ENCODE measurements around the gene FADS2. TPM values are rescaled to one million over a fixed set of nuclear protein-coding genes. Genes with fewer than 3 reads are reported as not detected.
A peak's percentile ranks its signal among the peaks of the same experiment; 100 is the strongest.

Gene FADS2
- total and polyA plus RNA-seq, 7 experiments from 2014 or later: 0.19 to 192 (median 2.1) TPM

DNA sequence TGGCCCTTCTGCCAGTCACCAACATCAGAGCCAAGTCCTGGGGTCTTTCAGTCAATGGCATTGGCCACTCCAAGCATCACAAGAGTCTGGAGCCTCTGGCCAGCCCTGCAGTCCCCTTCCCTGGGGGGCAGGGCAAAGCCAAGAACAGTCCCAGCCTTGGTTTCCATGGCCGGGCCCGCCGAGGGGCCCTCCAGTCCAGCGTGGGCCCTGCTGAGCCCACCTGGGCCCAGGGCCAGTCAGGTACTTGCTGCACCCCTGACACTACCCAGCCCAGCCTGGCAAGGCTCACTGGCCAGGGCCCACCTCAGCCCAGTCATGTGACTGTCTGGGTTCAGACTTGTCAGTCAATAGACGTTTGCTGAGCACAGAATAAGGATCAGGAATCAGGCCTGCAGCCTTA, 46.5 kb upstream of the FADS2 start:
- CTCF ChIA-PET: no interaction called here
- peaks cover 0 to 10% (median 0%) of the 10 kb centered on the region in 5 donors for H3K36me3 Mint-ChIP-seq
- no peaks in the 10 kb centered on the region for H3K27me3 ChIP-seq (ENCODE audit: control insufficient read depth in 2 of 2, insufficient read depth in 2 of 2, low read length in 2 of 2)
- peaks cover 0 to 11% (median 10%) of the 10 kb centered on the region in 7 donors for H3K4me1 Mint-ChIP-seq
- no peak for ATAC-seq
- peaks cover 0 to 5% (median 0%) of the 10 kb centered on the region in 5 donors for H3K27me3 Mint-ChIP-seq
- no peak overlapping the region for H3K27ac Mint-ChIP-seq
- no peak overlapping the region for H3K27ac ChIP-seq (ENCODE audit: low read depth, low read length)
- POLR2A ChIA-PET: no interaction called here
- no peak for DNase-seq
- H3K36me3 ChIP-seq (ENCODE audit: control insufficient read depth in 2 of 3, insufficient read depth in 3 of 3, low read length in 3 of 3): peaks cover 0 to 31% (median 3%) of the 10 kb centered on the region in 3 experiments
- intact Hi-C loops (cut with micrococcal nuclease): no loop called here
- no peak overlapping the region for H3K4me3 Mint-ChIP-seq
- H3K4me3 ChIP-seq (ENCODE audit: low read length): no peak overlapping the region
- peaks cover 4% of the 10 kb centered on the region in 2 donors for H3K4me1 ChIP-seq (ENCODE audit: control insufficient read depth in 2 of 2, insufficient read depth in 2 of 2, low read length in 2 of 2)
- no peaks in the 10 kb centered on the region for H3K9me3 ChIP-seq (ENCODE audit: control insufficient read depth in 2 of 3, low read length in 3 of 3)
- no peaks in the 10 kb centered on the region for H3K9me3 Mint-ChIP-seq

DNA sequence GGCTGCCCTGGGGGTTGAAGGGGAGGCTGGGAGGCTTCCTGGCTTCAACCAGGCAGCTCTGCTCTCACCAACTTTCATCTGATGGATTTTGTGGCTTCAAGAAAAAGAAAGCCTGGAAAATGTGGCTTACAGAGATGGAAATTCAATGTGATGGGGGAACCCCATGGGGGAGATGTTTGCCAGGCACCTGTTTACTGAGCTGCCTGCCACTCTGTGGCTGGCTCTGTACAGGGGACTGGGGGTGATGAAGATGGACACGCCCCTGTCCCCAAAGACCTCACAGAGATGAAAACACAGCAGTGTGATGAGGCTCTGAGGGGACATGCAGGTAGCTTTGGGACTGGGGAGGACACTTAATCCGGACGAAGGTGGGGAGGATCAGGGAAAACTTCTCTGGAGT, 45.8 kb upstream of the FADS2 start:
- H3K27ac Mint-ChIP-seq: no peak overlapping the region
- H3K27me3 Mint-ChIP-seq: peaks cover 0 to 5% (median 0%) of the 10 kb centered on the region in 5 donors
- POLR2A ChIA-PET: interaction anchor here (1.0 kb wide), 1 partner anchor 15 kb away, joined by 3 read pairs; no protein-coding TSS in a partner anchor

DNA sequence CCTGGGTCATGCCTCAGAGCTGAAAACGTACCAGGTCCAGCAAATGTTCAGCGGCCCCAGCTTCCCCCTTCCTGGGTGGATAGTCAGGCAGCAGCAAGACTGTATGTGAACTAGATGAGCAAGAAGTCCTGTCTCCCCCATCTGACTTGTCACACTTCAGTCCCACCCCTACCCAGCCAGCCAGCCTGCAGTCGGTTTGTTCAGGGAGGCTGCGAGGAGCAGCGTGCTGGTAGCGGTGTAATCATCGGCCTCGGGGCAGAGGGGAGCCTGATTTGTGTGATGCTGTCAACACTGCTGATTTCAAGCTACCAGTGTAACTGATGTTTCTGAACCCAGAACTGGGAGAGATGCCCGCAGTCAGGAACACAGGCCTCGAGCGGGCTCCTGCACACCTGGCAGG, 45.3 kb upstream of the FADS2 start:
- Histone ChIP-seq H3K4me3 (ENCODE audit: low read length) (no peak overlapping the region), H3K9me3 (ENCODE audit: control insufficient read depth in 2 of 3, low read length in 3 of 3) (no peaks in the 10 kb centered on the region), H3K36me3 (ENCODE audit: control insufficient read depth in 2 of 3, insufficient read depth in 3 of 3, low read length in 3 of 3) (peaks cover 0 to 43% (median 3%) of the 10 kb centered on the region in 3 experiments), H3K27me3 (ENCODE audit: control insufficient read depth in 2 of 2, insufficient read depth in 2 of 2, low read length in 2 of 2) (no peaks in the 10 kb centered on the region), H3K4me1 (ENCODE audit: control insufficient read depth in 2 of 2, insufficient read depth in 2 of 2, low read length in 2 of 2) (no peaks in the 10 kb centered on the region), H3K27ac (ENCODE audit: low read depth, low read length) (no peak overlapping the region)
- intact Hi-C loops (cut with micrococcal nuclease): no loop called here
- ChIA-PET POLR2A (interaction anchor here (1.0 kb wide), 1 partner anchor 15 kb away, joined by 3 read pairs; no protein-coding TSS in a partner anchor), CTCF (interaction anchor here (0.9 kb wide), 1 partner anchor 15 kb away, joined by 3 read pairs; no protein-coding TSS in a partner anchor)
- ATAC-seq: no peak
- DNase-seq: no peak
- Mint-ChIP-seq H3K9me3 (no peaks in the 10 kb centered on the region), H3K27ac (peak overlapping the region in 1 of 9 donors; percentile 8), H3K4me1 (peaks cover 0 to 6% (median 3%) of the 10 kb centered on the region in 7 donors), H3K27me3 (peaks cover 0 to 3% (median 0%) of the 10 kb centered on the region in 5 donors), H3K4me3 (no peak overlapping the region), H3K36me3 (peaks cover 0 to 10% (median 0%) of the 10 kb centered on the region in 5 donors)

More for the DNA sequence above, 45.8 kb upstream of the FADS2 start:
- H3K4me1 ChIP-seq (ENCODE audit: control insufficient read depth in 2 of 2, insufficient read depth in 2 of 2, low read length in 2 of 2): peaks cover 0 to 4% of the 10 kb centered on the region in 2 donors
- no peak overlapping the region for H3K4me3 ChIP-seq (ENCODE audit: low read length)
- CTCF ChIA-PET: interaction anchor here (0.5 to 0.9 kb wide), 2 partner anchors 15 to 49 kb away, joined by 3 read pairs; no protein-coding TSS in a partner anchor
- Mint-ChIP-seq H3K4me1 (peaks cover 0 to 8% (median 5%) of the 10 kb centered on the region in 7 donors), H3K9me3 (no peaks in the 10 kb centered on the region), H3K36me3 (peaks cover 0 to 10% (median 0%) of the 10 kb centered on the region in 5 donors), H3K4me3 (no peak overlapping the region)
- intact Hi-C loops (cut with micrococcal nuclease): no loop called here
- ATAC-seq (no peak), DNase-seq (no peak)
- H3K27ac ChIP-seq (ENCODE audit: low read depth, low read length): no peak overlapping the region
- no peaks in the 10 kb centered on the region for H3K27me3 ChIP-seq (ENCODE audit: control insufficient read depth in 2 of 2, insufficient read depth in 2 of 2, low read length in 2 of 2)
- peaks cover 0 to 38% (median 3%) of the 10 kb centered on the region in 3 experiments for H3K36me3 ChIP-seq (ENCODE audit: control insufficient read depth in 2 of 3, insufficient read depth in 3 of 3, low read length in 3 of 3)
- no peaks in the 10 kb centered on the region for H3K9me3 ChIP-seq (ENCODE audit: control insufficient read depth in 2 of 3, low read length in 3 of 3)

DNA sequence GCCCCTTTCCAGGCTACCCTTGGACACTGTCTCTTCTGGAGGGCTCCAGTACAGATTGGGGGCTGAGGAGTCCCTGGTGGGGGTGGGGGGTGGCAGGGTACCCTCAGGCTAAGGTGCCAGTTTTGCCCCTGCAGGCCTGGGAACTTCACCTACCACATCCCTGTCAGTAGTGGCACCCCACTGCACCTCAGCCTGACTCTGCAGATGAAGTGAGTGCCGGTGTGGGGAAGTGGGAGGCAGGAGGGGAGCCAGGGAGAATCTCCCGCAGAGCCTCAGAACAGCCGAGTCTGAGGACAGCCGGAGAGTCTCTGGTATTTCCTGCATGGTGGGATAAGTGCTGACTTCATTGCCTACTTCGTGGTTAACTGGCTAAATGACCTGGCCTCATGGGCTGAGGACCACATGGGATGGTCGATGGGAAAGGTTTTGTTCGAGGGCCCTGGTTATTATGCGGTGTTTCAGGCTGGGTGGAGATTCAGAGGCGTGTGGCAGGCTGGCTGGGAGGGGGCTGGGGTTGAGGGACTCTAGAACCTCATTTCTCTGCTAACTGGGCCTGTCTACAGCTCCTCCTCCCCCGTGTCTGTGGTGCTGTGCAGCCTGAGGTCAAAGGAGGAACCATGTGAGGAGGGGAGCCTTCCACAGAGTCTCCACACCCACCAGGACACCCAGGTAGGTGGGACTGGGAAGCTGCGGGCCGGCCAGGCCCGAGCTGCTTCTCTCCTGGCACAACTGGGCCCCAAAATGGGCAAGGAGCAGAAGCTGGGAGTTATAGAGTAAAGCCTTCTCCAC, 44.2 kb upstream of the FADS2 start:
- no peaks in the 10 kb centered on the region for H3K9me3 ChIP-seq (ENCODE audit: control insufficient read depth in 2 of 3, low read length in 3 of 3)
- peak overlapping the region in 3 of 9 donors; percentile 28 to 55 (median 31) for H3K27ac Mint-ChIP-seq
- no peak overlapping the region for H3K4me3 Mint-ChIP-seq
- H3K4me1 Mint-ChIP-seq: peaks cover 0 to 4% (median 0%) of the 10 kb centered on the region in 7 donors
- H3K36me3 ChIP-seq (ENCODE audit: control insufficient read depth in 2 of 3, insufficient read depth in 3 of 3, low read length in 3 of 3): peaks cover under 1 to 54% (median 3%) of the 10 kb centered on the region in 3 experiments
- no peak overlapping the region for H3K27ac ChIP-seq (ENCODE audit: low read depth, low read length)
- H3K4me1 ChIP-seq (ENCODE audit: control insufficient read depth in 2 of 2, insufficient read depth in 2 of 2, low read length in 2 of 2): no peaks in the 10 kb centered on the region
- intact Hi-C loops (cut with micrococcal nuclease): no loop called here
- no peak overlapping the region for H3K4me3 ChIP-seq (ENCODE audit: low read length)
- H3K9me3 Mint-ChIP-seq: no peaks in the 10 kb centered on the region
- POLR2A ChIA-PET: interaction anchor here (0.7 kb wide), 1 partner anchor 631 kb away, joined by 3 read pairs; no protein-coding TSS in a partner anchor
- H3K27me3 Mint-ChIP-seq: no peaks in the 10 kb centered on the region
- peaks cover 0 to 13% (median 0%) of the 10 kb centered on the region in 5 donors for H3K36me3 Mint-ChIP-seq
- no peak for ATAC-seq
- no peak for DNase-seq
- CTCF ChIA-PET: interaction anchor here (0.6 kb wide), 1 partner anchor 1777 kb away, joined by 3 read pairs; no protein-coding TSS in a partner anchor
- no peaks in the 10 kb centered on the region for H3K27me3 ChIP-seq (ENCODE audit: control insufficient read depth in 2 of 2, insufficient read depth in 2 of 2, low read length in 2 of 2)

DNA sequence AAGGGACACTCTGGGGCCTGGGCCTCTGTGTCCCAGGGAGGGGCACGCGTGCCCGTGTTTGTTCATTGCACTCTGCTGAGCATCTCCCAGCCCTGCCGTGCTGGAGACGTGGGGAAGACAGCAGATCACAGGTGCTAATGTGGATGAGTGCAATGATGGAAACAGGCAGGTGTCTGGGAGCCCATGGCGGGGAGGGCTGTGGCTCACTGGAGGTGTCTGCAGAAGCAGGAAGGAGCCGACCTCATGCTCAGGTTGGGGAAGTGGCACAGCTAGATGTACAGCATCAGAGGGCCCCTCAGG, 43.6 kb upstream of the FADS2 start:
- H3K9me3 ChIP-seq (ENCODE audit: control insufficient read depth in 2 of 3, low read length in 3 of 3): no peaks in the 10 kb centered on the region
- no peaks in the 10 kb centered on the region for H3K4me1 ChIP-seq (ENCODE audit: control insufficient read depth in 2 of 2, insufficient read depth in 2 of 2, low read length in 2 of 2)
- Mint-ChIP-seq H3K4me1 (peaks cover 0 to 7% (median 3%) of the 10 kb centered on the region in 7 donors), H3K36me3 (peaks cover 0 to 17% (median 3%) of the 10 kb centered on the region in 5 donors), H3K27ac (peak overlapping the region in 2 of 9 donors; percentile 20 to 31), H3K4me3 (no peak overlapping the region), H3K9me3 (no peaks in the 10 kb centered on the region), H3K27me3 (no peaks in the 10 kb centered on the region)
- H3K36me3 ChIP-seq (ENCODE audit: control insufficient read depth in 2 of 3, insufficient read depth in 3 of 3, low read length in 3 of 3): peaks cover 3 to 59% (median 6%) of the 10 kb centered on the region in 3 experiments
- H3K27ac ChIP-seq (ENCODE audit: low read depth, low read length): no peak overlapping the region
- no peaks in the 10 kb centered on the region for H3K27me3 ChIP-seq (ENCODE audit: control insufficient read depth in 2 of 2, insufficient read depth in 2 of 2, low read length in 2 of 2)
- intact Hi-C loops (cut with micrococcal nuclease): no loop called here
- no peak overlapping the region for H3K4me3 ChIP-seq (ENCODE audit: low read length)
- DNase-seq (no peak), ATAC-seq (no peak)
- ChIA-PET CTCF (no interaction called here), POLR2A (no interaction called here)

DNA sequence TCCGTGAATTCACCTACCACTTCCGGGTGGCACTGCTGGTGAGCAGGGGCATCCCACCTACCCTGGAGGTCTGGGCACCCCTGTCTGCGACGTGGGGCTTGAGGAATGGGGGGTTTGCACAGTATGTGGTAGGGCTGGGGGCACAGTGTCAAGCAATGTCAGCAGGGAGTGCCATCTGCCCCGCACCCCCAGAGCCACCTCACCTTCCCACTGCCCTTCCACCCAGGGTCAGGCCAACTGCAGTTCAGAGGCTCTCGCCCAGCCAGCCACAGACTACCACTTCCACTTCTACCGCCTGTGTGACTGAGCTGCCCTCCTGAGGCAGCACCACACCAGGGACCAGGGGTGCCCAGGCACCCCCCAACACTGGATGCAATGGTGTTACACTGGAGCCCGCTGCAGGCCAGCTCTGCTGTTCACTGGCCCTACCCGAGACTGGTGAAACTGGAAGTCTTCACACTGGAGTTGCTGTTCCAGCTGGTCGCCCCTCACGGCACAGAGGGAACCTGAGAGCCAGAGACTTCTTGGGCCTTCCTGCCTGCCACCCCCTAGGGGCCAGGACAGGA, 42.2 kb upstream of the FADS2 start:
- peaks cover 3 to 69% (median 8%) of the 10 kb centered on the region in 3 experiments for H3K36me3 ChIP-seq (ENCODE audit: control insufficient read depth in 2 of 3, insufficient read depth in 3 of 3, low read length in 3 of 3)

More for the DNA sequence above, 42.2 kb upstream of the FADS2 start:
- H3K9me3 Mint-ChIP-seq: no peaks in the 10 kb centered on the region
- Histone ChIP-seq H3K9me3 (ENCODE audit: control insufficient read depth in 2 of 3, low read length in 3 of 3) (no peaks in the 10 kb centered on the region), H3K4me1 (ENCODE audit: control insufficient read depth in 2 of 2, insufficient read depth in 2 of 2, low read length in 2 of 2) (no peaks in the 10 kb centered on the region), H3K4me3 (ENCODE audit: low read length) (no peak overlapping the region), H3K27ac (ENCODE audit: low read depth, low read length) (no peak overlapping the region), H3K27me3 (ENCODE audit: control insufficient read depth in 2 of 2, insufficient read depth in 2 of 2, low read length in 2 of 2) (no peaks in the 10 kb centered on the region)
- ChIA-PET CTCF (no interaction called here), POLR2A (no interaction called here)
- no peak for ATAC-seq
- no peak overlapping the region for H3K4me3 Mint-ChIP-seq
- no peaks in the 10 kb centered on the region for H3K27me3 Mint-ChIP-seq
- peaks cover 0 to 19% (median 13%) of the 10 kb centered on the region in 7 donors for H3K4me1 Mint-ChIP-seq
- H3K36me3 Mint-ChIP-seq: peaks cover 0 to 25% (median 6%) of the 10 kb centered on the region in 5 donors
- no peak overlapping the region for H3K27ac Mint-ChIP-seq
- intact Hi-C loops (cut with micrococcal nuclease): no loop called here
- no peak for DNase-seq
